MM.1S (cell line): Measurements from ENCODE around the gene FOXO3.

ENCODE experiments used
- CTCF ChIP-seq: fragments of 300-600 bp; sonication (generic); IDR thresholded peaks from 2 replicates; pipeline ENCODE4 v1.5.1; 2016; ENCODE audit warnings: antibody characterized with exemption, low read length, mixed read lengths
- EZH2 ChIP-seq: fragments of 300-600 bp; sonication (generic); optimal IDR thresholded peaks from 2 replicates; pipeline ENCODE3; 2017; ENCODE audit warnings: low read depth, mild to moderate bottlenecking, antibody characterized with exemption, low read length, mixed read lengths
- EZH2phosphoT487 ChIP-seq: fragments of 300-600 bp; sonication (generic); IDR thresholded peaks from 2 replicates; pipeline ENCODE4 v1.6.1; 2018; ENCODE audit warnings: antibody characterized with exemption, low read length

GRCh38 chr6:108675226-108676200 is 114.8 kb downstream of the FOXO3 start:
- TF ChIP-seq CTCF: no peak
- no peak for TF ChIP-seq EZH2
- no peak for TF ChIP-seq EZH2phosphoT487
